HEK293 (cell line): ENCODE data around the gene KIAA0825.

ENCODE experiments used
- CTCF ChIA-PET: fragments of 350-600 bp; formaldehyde crosslinking; extraction: SDS; loops from one replicate; lab custom pipeline; 2021; ENCODE audit warnings: antibody characterized with exemption; lab: Yijun Ruan, JAX
- POLR2A ChIA-PET: fragments of 300-600 bp; formaldehyde crosslinking; extraction: SDS; loops from one replicate; lab custom pipeline; 2020; ENCODE audit warnings: antibody characterized with exemption, inconsistent platforms; lab: Yijun Ruan, JAX
- H3K27ac ChIP-seq: fragments of 200-500 bp; sonication (Bioruptor generic); 2 replicates; pipeline ENCODE4 v1.5.1; 2014; ENCODE audit warnings: low read depth, low read length, control low read depth, inconsistent platforms; ENCODE audit errors: extremely low read depth
- H3K36me3 ChIP-seq, 2 experiments: fragments of 200-500 bp in 1 of 2; sonication (Bioruptor generic) in 1 of 2; 1 replicate in 1 of 2; 2 replicates in 1 of 2; pipeline ENCODE4 v1.5.1; 2014 to 2017; ENCODE audit warnings: inconsistent platforms in 2 of 2, low read length in 2 of 2; ENCODE audit not compliant: control insufficient read depth in 2 of 2, insufficient read depth in 1 of 2
- H3K4me1 ChIP-seq: fragments of 200-500 bp; sonication (Bioruptor generic); 2 replicates; pipeline ENCODE4 v1.5.1; 2014; ENCODE audit warnings: mild to moderate bottlenecking, low read length, inconsistent platforms; ENCODE audit not compliant: control insufficient read depth, insufficient read depth
- H3K4me3 ChIP-seq: 2 replicates; pipeline ENCODE4 v1.5.1; 2011; ENCODE audit warnings: low read depth, mild to moderate bottlenecking, control low read depth, low read length, moderate library complexity
- H3K9me3 ChIP-seq: fragments of 200-500 bp; sonication (Bioruptor generic); 2 replicates; pipeline ENCODE4 v1.5.1; 2014; ENCODE audit warnings: low read depth, low read length, inconsistent platforms; ENCODE audit not compliant: control insufficient read depth, insufficient read depth
- BCL11A ChIP-seq: fragments of 450-650 bp; formaldehyde crosslinking; IDR thresholded peaks from 2 replicates; pipeline ENCODE4 v1.5.1; 2016; ENCODE audit warnings: low read depth, missing biosample characterization, missing genetic modification characterization
- KLF16 ChIP-seq: fragments of 450-650 bp; formaldehyde crosslinking; IDR thresholded peaks from 2 replicates; pipeline ENCODE4 v1.5.1; 2017; ENCODE audit warnings: missing biosample characterization, missing genetic modification characterization
- SALL2 ChIP-seq: fragments of 450-650 bp; formaldehyde crosslinking; IDR thresholded peaks from 2 replicates; pipeline ENCODE4 v1.5.0; 2017; ENCODE audit warnings: missing biosample characterization, mild to moderate bottlenecking, missing genetic modification characterization, borderline replicate concordance
- SCRT1 ChIP-seq: fragments of 450-650 bp; formaldehyde crosslinking; IDR thresholded peaks from 2 replicates; pipeline ENCODE4 v1.5.1; 2016; ENCODE audit warnings: missing biosample characterization, missing genetic modification characterization, borderline replicate concordance
- SP2 ChIP-seq: fragments of 450-650 bp; formaldehyde crosslinking; IDR thresholded peaks from 2 replicates; pipeline ENCODE4 v1.5.1; 2016; ENCODE audit warnings: missing biosample characterization, missing genetic modification characterization
- ZBTB17 ChIP-seq: fragments of 450-650 bp; formaldehyde crosslinking; IDR thresholded peaks from 2 replicates; pipeline ENCODE4 v1.5.1; 2016; ENCODE audit warnings: missing biosample characterization, missing genetic modification characterization
- ZFP37 ChIP-seq: fragments of 450-650 bp; formaldehyde crosslinking; IDR thresholded peaks from 2 replicates; pipeline ENCODE4 v1.5.1; 2016; ENCODE audit warnings: missing biosample characterization, missing genetic modification characterization
- ZNF121 ChIP-seq: fragments of 450-650 bp; formaldehyde crosslinking; IDR thresholded peaks from 2 replicates; pipeline ENCODE4 v1.5.1; 2016; ENCODE audit warnings: missing biosample characterization, missing genetic modification characterization
- ZNF214 ChIP-seq: fragments of 450-650 bp; formaldehyde crosslinking; IDR thresholded peaks from 2 replicates; pipeline ENCODE4 v1.5.1; 2017; ENCODE audit warnings: missing biosample characterization, mild to moderate bottlenecking, missing genetic modification characterization, borderline replicate concordance
- ZNF223 ChIP-seq: fragments of 450-650 bp; formaldehyde crosslinking; IDR thresholded peaks from 2 replicates; pipeline ENCODE4 v1.5.1; 2016; ENCODE audit warnings: missing biosample characterization, missing genetic modification characterization
- ZNF391 ChIP-seq: fragments of 450-650 bp; formaldehyde crosslinking; IDR thresholded peaks from 2 replicates; pipeline ENCODE4 v1.5.1; 2016; ENCODE audit warnings: low read depth, missing biosample characterization, missing genetic modification characterization, borderline replicate concordance
- ZNF433 ChIP-seq: fragments of 450-650 bp; formaldehyde crosslinking; IDR thresholded peaks from 2 replicates; pipeline ENCODE4 v1.5.1; 2016; ENCODE audit warnings: missing biosample characterization, missing genetic modification characterization, low read depth
- ZNF561 ChIP-seq: fragments of 450-650 bp; IDR thresholded peaks from 2 replicates; pipeline ENCODE4 v1.5.1; 2018; ENCODE audit warnings: missing biosample characterization, missing genetic modification characterization, borderline replicate concordance
- ZNF600 ChIP-seq: fragments of 450-650 bp; formaldehyde crosslinking; IDR thresholded peaks from 2 replicates; pipeline ENCODE4 v1.5.1; 2016; ENCODE audit warnings: missing biosample characterization, missing genetic modification characterization
- ZNF610 ChIP-seq: fragments of 450-650 bp; formaldehyde crosslinking; IDR thresholded peaks from 2 replicates; pipeline ENCODE4 v1.5.1; 2016; ENCODE audit warnings: missing biosample characterization, missing genetic modification characterization, borderline replicate concordance
- ZNF658 ChIP-seq: fragments of 450-650 bp; formaldehyde crosslinking; IDR thresholded peaks from 2 replicates; pipeline ENCODE4; 2016; ENCODE audit warnings: missing biosample characterization, missing genetic modification characterization
- ZNF677 ChIP-seq: fragments of 450-650 bp; IDR thresholded peaks from 2 replicates; pipeline ENCODE4 v1.5.0; 2018; ENCODE audit warnings: missing biosample characterization, mild to moderate bottlenecking, missing genetic modification characterization, moderate library complexity
- ZNF830 ChIP-seq: fragments of 450-650 bp; IDR thresholded peaks from 2 replicates; pipeline ENCODE4 v1.5.0; 2018; ENCODE audit warnings: missing biosample characterization, missing genetic modification characterization, low read depth, mild to moderate bottlenecking, moderate library complexity
- TF ChIP-seq, protein P1 (sequence below): fragments of 450-650 bp; formaldehyde crosslinking; IDR thresholded peaks from 2 replicates; pipeline ENCODE4 v1.5.1; 2017; ENCODE audit warnings: missing biosample characterization, mild to moderate bottlenecking, missing genetic modification characterization, moderate library complexity
- TF ChIP-seq, protein P2 (sequence below): fragments of 450-650 bp; formaldehyde crosslinking; IDR thresholded peaks from 2 replicates; pipeline ENCODE4 v1.5.1; 2016; ENCODE audit warnings: missing biosample characterization, missing genetic modification characterization
- TF ChIP-seq, protein P3 (sequence below): fragments of 450-650 bp; formaldehyde crosslinking; IDR thresholded peaks from 2 replicates; pipeline ENCODE4 v1.5.1; 2017; ENCODE audit warnings: missing biosample characterization, missing genetic modification characterization

Gene KIAA0825

DNA sequence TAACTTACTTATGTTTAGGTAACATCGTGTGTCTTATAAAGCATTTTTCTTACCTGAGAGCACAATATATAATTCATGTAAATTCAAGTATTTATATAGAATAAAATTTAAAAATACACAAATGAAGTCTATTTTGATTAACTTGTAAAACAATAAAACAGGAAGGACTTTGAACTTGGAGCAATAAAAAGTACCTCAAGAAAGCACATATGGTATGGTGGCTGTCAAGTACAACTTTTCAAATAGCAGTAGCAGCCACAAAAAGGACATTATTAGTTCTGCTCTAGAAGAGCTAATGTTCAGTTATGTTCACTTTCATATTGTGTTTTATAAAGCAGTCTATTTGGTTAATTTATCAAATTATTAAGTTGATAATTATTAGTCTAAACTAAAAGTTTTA lies 31.5 kb upstream of the KIAA0825 start:
- TF ChIP-seq KLF16 (tag by site-specific recombination) (no peak), ZNF121 (tag by site-specific recombination) (no peak), ZNF561 (tag by site-specific recombination) (no peak), SALL2 (tag by site-specific recombination) (no peak), ZNF610 (tag by site-specific recombination) (no peak)
- H3K27ac ChIP-seq: no peak overlapping the region
- H3K36me3 ChIP-seq: peaks cover 36 to 42% of the 10 kb centered on the region in 2 experiments
- no peak overlapping the region for H3K4me3 ChIP-seq
- CTCF ChIA-PET: no interaction called here
- H3K4me1 ChIP-seq: no peaks in the 10 kb centered on the region
- POLR2A ChIA-PET: interaction anchor here (0.7 kb wide), 1 partner anchor 21 kb away, joined by 5 read pairs; no protein-coding TSS in a partner anchor
- no peaks in the 10 kb centered on the region; the same call in 1 of the 2 replicates for H3K9me3 ChIP-seq

DNA sequence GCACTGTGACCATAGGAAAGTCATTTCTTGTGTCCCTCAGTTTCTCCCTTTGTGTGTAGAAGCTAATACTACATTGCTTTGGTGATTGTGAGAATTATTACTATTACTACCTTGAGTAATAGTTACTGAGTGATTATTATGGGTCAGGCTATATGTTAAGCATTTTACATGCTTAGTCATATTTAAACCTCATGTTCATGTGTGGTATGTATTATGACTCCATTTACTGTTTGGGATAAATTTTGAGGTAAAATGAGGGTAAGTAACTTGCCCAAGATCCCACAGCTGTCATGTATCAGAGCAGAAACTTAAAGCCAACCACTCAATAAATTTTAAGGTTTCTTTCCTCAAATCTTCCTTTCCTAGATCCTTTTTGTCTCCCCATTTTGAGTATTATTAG lies 28.4 kb upstream of the KIAA0825 start:
- CTCF ChIA-PET: no interaction called here
- H3K4me3 ChIP-seq: no peak overlapping the region
- no peak for TF ChIP-seq ZBTB17
- no peak for TF ChIP-seq ZNF433 (tag by site-specific recombination)
- TF ChIP-seq ZNF677: no peak
- no peak for TF ChIP-seq ZNF223
- no peak for TF ChIP-seq ZNF830 (tag by site-specific recombination)
- no peak for TF ChIP-seq ZNF391 (tag by site-specific recombination)
- no peak for TF ChIP-seq ZNF214 (tag by site-specific recombination)
- no peak for TF ChIP-seq SCRT1
- TF ChIP-seq, protein P1, sequence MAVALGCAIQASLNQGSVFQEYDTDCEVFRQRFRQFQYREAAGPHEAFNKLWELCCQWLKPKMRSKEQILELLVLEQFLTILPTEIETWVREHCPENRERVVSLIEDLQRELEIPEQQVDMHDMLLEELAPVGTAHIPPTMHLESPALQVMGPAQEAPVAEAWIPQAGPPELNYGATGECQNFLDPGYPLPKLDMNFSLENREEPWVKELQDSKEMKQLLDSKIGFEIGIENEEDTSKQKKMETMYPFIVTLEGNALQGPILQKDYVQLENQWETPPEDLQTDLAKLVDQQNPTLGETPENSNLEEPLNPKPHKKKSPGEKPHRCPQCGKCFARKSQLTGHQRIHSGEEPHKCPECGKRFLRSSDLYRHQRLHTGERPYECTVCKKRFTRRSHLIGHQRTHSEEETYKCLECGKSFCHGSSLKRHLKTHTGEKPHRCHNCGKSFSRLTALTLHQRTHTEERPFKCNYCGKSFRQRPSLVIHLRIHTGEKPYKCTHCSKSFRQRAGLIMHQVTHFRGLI (tag by site-specific recombination): no peak
- TF ChIP-seq ZNF600 (tag by site-specific recombination): no peak
- TF ChIP-seq ZFP37: no peak
- no peak for TF ChIP-seq SP2 (tag by site-specific recombination)
- TF ChIP-seq, protein P2, sequence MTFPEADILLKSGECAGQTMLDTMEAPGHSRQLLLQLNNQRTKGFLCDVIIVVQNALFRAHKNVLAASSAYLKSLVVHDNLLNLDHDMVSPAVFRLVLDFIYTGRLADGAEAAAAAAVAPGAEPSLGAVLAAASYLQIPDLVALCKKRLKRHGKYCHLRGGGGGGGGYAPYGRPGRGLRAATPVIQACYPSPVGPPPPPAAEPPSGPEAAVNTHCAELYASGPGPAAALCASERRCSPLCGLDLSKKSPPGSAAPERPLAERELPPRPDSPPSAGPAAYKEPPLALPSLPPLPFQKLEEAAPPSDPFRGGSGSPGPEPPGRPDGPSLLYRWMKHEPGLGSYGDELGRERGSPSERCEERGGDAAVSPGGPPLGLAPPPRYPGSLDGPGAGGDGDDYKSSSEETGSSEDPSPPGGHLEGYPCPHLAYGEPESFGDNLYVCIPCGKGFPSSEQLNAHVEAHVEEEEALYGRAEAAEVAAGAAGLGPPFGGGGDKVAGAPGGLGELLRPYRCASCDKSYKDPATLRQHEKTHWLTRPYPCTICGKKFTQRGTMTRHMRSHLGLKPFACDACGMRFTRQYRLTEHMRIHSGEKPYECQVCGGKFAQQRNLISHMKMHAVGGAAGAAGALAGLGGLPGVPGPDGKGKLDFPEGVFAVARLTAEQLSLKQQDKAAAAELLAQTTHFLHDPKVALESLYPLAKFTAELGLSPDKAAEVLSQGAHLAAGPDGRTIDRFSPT (tag by site-specific recombination): no peak
- TF ChIP-seq, protein P3, sequence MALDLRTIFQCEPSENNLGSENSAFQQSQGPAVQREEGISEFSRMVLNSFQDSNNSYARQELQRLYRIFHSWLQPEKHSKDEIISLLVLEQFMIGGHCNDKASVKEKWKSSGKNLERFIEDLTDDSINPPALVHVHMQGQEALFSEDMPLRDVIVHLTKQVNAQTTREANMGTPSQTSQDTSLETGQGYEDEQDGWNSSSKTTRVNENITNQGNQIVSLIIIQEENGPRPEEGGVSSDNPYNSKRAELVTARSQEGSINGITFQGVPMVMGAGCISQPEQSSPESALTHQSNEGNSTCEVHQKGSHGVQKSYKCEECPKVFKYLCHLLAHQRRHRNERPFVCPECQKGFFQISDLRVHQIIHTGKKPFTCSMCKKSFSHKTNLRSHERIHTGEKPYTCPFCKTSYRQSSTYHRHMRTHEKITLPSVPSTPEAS: no peak
- TF ChIP-seq BCL11A (tag by site-specific recombination): no peak
- no peak for TF ChIP-seq ZNF658 (tag by site-specific recombination)
- H3K9me3 ChIP-seq: no peaks in the 10 kb centered on the region
- POLR2A ChIA-PET: no interaction called here
- H3K36me3 ChIP-seq: peaks cover 20 to 38% of the 10 kb centered on the region in 2 experiments
- H3K27ac ChIP-seq: no peak overlapping the region
- H3K4me1 ChIP-seq: no peaks in the 10 kb centered on the region
